ENCODE measurements around the gene PIF1. TPM values are rescaled to one million over a fixed set of nuclear protein-coding genes. Genes with fewer than 3 reads are reported as not detected.

PIF1 gene
- total and polyA plus RNA-seq, 4 donors: 0.42 to 7.3 (median 0.64) TPM

DNA sequence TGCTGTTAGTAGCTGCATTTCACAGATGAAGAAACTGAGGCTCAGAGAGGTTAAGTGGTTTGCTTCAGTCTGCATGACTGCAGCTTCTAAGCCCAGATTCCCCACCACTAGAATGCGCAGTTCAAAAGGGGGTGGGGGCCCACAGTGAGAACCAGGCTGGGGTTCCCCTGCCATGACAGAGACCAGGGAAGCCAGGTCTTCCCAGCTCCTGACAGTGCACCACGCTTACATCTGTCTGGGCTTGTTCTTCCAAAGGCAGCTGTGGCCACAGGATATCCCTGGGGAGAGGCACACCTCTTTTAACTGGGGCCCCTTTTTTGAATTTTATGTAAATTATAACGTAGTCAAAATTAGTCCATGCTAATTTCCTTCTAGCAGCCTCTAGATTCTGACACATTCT, 21.6 kb upstream of the PIF1 start:
- Histone ChIP-seq H3K9ac (ENCODE audit: low read depth in 1 of 2, low read length in 2 of 2) (no peak overlapping the region), H3K4me3 (ENCODE audit: low read depth in 1 of 3, low read length in 3 of 3) (no peak overlapping the region), H3K4me1 (ENCODE audit: control insufficient read depth in 4 of 4, insufficient read depth in 4 of 4, low read length in 3 of 4) (peaks cover 0 to 20% (median 9%) of the 10 kb centered on the region in 4 donors), H3K36me3 (ENCODE audit: control insufficient read depth in 4 of 4, insufficient read depth in 3 of 4, low read depth in 1 of 4, low read length in 3 of 4) (no peaks in the 10 kb centered on the region), H3K9me3 (ENCODE audit: control insufficient read depth in 4 of 4, low read length in 3 of 4) (no peaks in the 10 kb centered on the region), H3K27ac (ENCODE audit: low read depth in 1 of 2, low read length in 2 of 2) (no peak overlapping the region), H3K27me3 (ENCODE audit: control insufficient read depth in 4 of 4, insufficient read depth in 4 of 4, low read length in 3 of 4) (no peaks in the 10 kb centered on the region)
- 83% methylated on average over 3 of the region's 3 CpGs for WGBS
- no peak for DNase-seq (ENCODE audit: low spot score)
- TF ChIP-seq HNF4G (IDR thresholded peaks at IDR 0.05) (no peak), RAD21 (IDR thresholded peaks at IDR 0.05) (no peak), HNF4A (conservative IDR thresholded peaks at IDR 0.05) (no peak), RXRA (IDR thresholded peaks at IDR 0.05) (no peak), GABPA (IDR thresholded peaks at IDR 0.05 in 1 of 2, conservative IDR thresholded peaks at IDR 0.05 in 1 of 2) (no peak), SP1 (IDR thresholded peaks at IDR 0.05) (no peak), YY1 (IDR thresholded peaks at IDR 0.05) (no peak), ZBTB33 (IDR thresholded peaks at IDR 0.05) (no peak), TAF1 (conservative IDR thresholded peaks at IDR 0.05) (no peak), NR2F2 (IDR thresholded peaks at IDR 0.05) (no peak), FOXA1 (IDR thresholded peaks at IDR 0.05) (no peak)
- TF ChIP-seq, protein P1, sequence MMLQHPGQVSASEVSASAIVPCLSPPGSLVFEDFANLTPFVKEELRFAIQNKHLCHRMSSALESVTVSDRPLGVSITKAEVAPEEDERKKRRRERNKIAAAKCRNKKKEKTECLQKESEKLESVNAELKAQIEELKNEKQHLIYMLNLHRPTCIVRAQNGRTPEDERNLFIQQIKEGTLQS (IDR thresholded peaks at IDR 0.05): no peak
- TF ChIP-seq, protein P2, sequence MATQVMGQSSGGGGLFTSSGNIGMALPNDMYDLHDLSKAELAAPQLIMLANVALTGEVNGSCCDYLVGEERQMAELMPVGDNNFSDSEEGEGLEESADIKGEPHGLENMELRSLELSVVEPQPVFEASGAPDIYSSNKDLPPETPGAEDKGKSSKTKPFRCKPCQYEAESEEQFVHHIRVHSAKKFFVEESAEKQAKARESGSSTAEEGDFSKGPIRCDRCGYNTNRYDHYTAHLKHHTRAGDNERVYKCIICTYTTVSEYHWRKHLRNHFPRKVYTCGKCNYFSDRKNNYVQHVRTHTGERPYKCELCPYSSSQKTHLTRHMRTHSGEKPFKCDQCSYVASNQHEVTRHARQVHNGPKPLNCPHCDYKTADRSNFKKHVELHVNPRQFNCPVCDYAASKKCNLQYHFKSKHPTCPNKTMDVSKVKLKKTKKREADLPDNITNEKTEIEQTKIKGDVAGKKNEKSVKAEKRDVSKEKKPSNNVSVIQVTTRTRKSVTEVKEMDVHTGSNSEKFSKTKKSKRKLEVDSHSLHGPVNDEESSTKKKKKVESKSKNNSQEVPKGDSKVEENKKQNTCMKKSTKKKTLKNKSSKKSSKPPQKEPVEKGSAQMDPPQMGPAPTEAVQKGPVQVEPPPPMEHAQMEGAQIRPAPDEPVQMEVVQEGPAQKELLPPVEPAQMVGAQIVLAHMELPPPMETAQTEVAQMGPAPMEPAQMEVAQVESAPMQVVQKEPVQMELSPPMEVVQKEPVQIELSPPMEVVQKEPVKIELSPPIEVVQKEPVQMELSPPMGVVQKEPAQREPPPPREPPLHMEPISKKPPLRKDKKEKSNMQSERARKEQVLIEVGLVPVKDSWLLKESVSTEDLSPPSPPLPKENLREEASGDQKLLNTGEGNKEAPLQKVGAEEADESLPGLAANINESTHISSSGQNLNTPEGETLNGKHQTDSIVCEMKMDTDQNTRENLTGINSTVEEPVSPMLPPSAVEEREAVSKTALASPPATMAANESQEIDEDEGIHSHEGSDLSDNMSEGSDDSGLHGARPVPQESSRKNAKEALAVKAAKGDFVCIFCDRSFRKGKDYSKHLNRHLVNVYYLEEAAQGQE (IDR thresholded peaks at IDR 0.05): no peak
- TF ChIP-seq, protein P3, sequence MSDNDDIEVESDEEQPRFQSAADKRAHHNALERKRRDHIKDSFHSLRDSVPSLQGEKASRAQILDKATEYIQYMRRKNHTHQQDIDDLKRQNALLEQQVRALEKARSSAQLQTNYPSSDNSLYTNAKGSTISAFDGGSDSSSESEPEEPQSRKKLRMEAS (IDR thresholded peaks at IDR 0.05): no peak

- no peak overlapping the region for H3K4me3 ChIP-seq (ENCODE audit: low read depth in 1 of 3, low read length in 3 of 3)
- DNase-seq (ENCODE audit: low spot score): no peak
- no peak overlapping the region for H3K9ac ChIP-seq (ENCODE audit: low read depth in 1 of 2, low read length in 2 of 2)
- no peaks in the 10 kb centered on the region for H3K36me3 ChIP-seq (ENCODE audit: control insufficient read depth in 4 of 4, insufficient read depth in 3 of 4, low read depth in 1 of 4, low read length in 3 of 4)
- H3K27me3 ChIP-seq (ENCODE audit: control insufficient read depth in 4 of 4, insufficient read depth in 4 of 4, low read length in 3 of 4): no peaks in the 10 kb centered on the region
- no peaks in the 10 kb centered on the region for H3K9me3 ChIP-seq (ENCODE audit: control insufficient read depth in 4 of 4, low read length in 3 of 4)
- peaks cover 2 to 16% (median 9%) of the 10 kb centered on the region in 4 donors for H3K4me1 ChIP-seq (ENCODE audit: control insufficient read depth in 4 of 4, insufficient read depth in 4 of 4, low read length in 3 of 4)
- 80% methylated on average over 13 of the region's 13 CpGs for WGBS
- peak overlapping the region; percentile 48 to 64 for H3K27ac ChIP-seq (ENCODE audit: low read depth in 1 of 2, low read length in 2 of 2)
- no peak for TF ChIP-seq SP1 (IDR thresholded peaks at IDR 0.05)
- TF ChIP-seq, protein P3 (IDR thresholded peaks at IDR 0.05): no peak
- TF ChIP-seq EGR1 (IDR thresholded peaks at IDR 0.05; ENCODE audit: low read depth in 2 of 2): no peak
- TF ChIP-seq YY1 (IDR thresholded peaks at IDR 0.05): no peak
- no peak for TF ChIP-seq RAD21 (IDR thresholded peaks at IDR 0.05)
- TF ChIP-seq, protein P4, sequence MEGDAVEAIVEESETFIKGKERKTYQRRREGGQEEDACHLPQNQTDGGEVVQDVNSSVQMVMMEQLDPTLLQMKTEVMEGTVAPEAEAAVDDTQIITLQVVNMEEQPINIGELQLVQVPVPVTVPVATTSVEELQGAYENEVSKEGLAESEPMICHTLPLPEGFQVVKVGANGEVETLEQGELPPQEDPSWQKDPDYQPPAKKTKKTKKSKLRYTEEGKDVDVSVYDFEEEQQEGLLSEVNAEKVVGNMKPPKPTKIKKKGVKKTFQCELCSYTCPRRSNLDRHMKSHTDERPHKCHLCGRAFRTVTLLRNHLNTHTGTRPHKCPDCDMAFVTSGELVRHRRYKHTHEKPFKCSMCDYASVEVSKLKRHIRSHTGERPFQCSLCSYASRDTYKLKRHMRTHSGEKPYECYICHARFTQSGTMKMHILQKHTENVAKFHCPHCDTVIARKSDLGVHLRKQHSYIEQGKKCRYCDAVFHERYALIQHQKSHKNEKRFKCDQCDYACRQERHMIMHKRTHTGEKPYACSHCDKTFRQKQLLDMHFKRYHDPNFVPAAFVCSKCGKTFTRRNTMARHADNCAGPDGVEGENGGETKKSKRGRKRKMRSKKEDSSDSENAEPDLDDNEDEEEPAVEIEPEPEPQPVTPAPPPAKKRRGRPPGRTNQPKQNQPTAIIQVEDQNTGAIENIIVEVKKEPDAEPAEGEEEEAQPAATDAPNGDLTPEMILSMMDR (IDR thresholded peaks at IDR 0.05; ENCODE audit: low read depth, low read length, missing input control): no peak
- TF ChIP-seq, protein P2 (IDR thresholded peaks at IDR 0.05): no peak
- TF ChIP-seq JUND (IDR thresholded peaks at IDR 0.05): no peak
- TF ChIP-seq NR2F2 (IDR thresholded peaks at IDR 0.05): no peak
Measured at GRCh38 chr15:64845831-64846595, 20.6 kb upstream of the PIF1 start.

Data from liver (tissue), 9 donors.